K562 (cell line): ENCODE data around the gene ABCC6. TPM values are rescaled to one million over a fixed set of nuclear protein-coding genes. Genes with fewer than 3 reads are reported as not detected.

Experiments
- ATAC-seq: fragments of 200-7000 bp; cut with Tn5 transposase; 3 replicates; pipeline ENCODE4 v1.9.1; 2020; ENCODE audit warnings: moderate library complexity
- BruUV-seq: library from RNA; stranded (reverse); fragments of 400-500 nt; replicated peaks from 2 replicates; lab custom pipeline; 2021; lab: Mats Ljungman, UMichigan
- CTCF ChIA-PET: fragments of 300-600 bp; formaldehyde crosslinking; extraction: SDS; loops from one replicate; lab custom pipeline; 2021; ENCODE audit warnings: low intra/inter-chr PET ratio; lab: Yijun Ruan, JAX
- POLR2A ChIA-PET: fragments of 300-600, 350-650 bp; sonication (Branson Sonifier 250); formaldehyde crosslinking; extraction: SDS; loops from one replicate; lab custom pipeline; 2021; ENCODE audit warnings: antibody characterized with exemption, inconsistent platforms; lab: Yijun Ruan, JAX
- DNase-seq, 4 experiments: peaks; one replicate each; pipeline versions ENCODE4 v3.0.0 to v3.0.0-alpha.2; 2011 to 2018; ENCODE audit warnings: low spot score in 3 of 4, mixed read lengths in 3 of 4; ENCODE audit errors: extremely low read depth in 1 of 4
- FAIRE-seq: peaks from 2 replicates; lab custom pipeline; 2011; peaks lifted over from hg19 to GRCh38; lab: Jason Lieb, UNC
- H2AFZ ChIP-seq: 2 replicates; pipeline ENCODE4 v1.6.0; 2011; ENCODE audit warnings: low read depth, low read length, control low read depth, inconsistent platforms
- H3K27ac ChIP-seq: fragments of 200-600 bp; 3 replicates; pipeline ENCODE4 v1.8.0; 2011; ENCODE audit warnings: low read depth, mild to moderate bottlenecking, control low read depth, inconsistent platforms, low read length, moderate library complexity, mixed read lengths; ENCODE audit errors: extremely low read depth
- H3K27me3 ChIP-seq, 2 experiments: fragments of 300-600 bp in 1 of 2; 2 replicates in 1 of 2; 3 replicates in 1 of 2; pipeline versions ENCODE4 v1.6.0 to v1.8.0; 2011; ENCODE audit warnings: inconsistent platforms in 2 of 2, low read length in 2 of 2, mild to moderate bottlenecking in 1 of 2, mixed read lengths in 1 of 2, moderate library complexity in 1 of 2; ENCODE audit not compliant: control insufficient read depth in 2 of 2, insufficient read depth in 2 of 2
- H3K36me3 ChIP-seq: fragments of 300-600 bp; 3 replicates; pipeline ENCODE4 v1.8.0; 2011; ENCODE audit warnings: mild to moderate bottlenecking, low read length, inconsistent platforms; ENCODE audit not compliant: control insufficient read depth, insufficient read depth
- H3K4me1 ChIP-seq, 2 experiments: fragments of 200-600 bp in 1 of 2; replicated peaks in 1 of 2; 2 replicates in 1 of 2; 3 replicates in 1 of 2; pipeline versions ENCODE4 v1.5.1 to v1.8.0; 2011; ENCODE audit warnings: inconsistent platforms in 2 of 2, low read length in 2 of 2, mild to moderate bottlenecking in 1 of 2, mixed read lengths in 1 of 2, moderate library complexity in 1 of 2; ENCODE audit not compliant: control insufficient read depth in 2 of 2, insufficient read depth in 2 of 2
- H3K4me2 ChIP-seq: 2 replicates; pipeline ENCODE4 v1.6.1; 2011; ENCODE audit warnings: low read length, control low read depth, inconsistent platforms, mixed read lengths; ENCODE audit not compliant: insufficient read depth
- H3K4me3 ChIP-seq: fragments of 200-600 bp; sonication (generic), shearing (Covaris generic); 2 replicates; pipeline ENCODE4 v1.5.1; 2016; ENCODE audit warnings: control low read depth, inconsistent platforms
- H3K79me2 ChIP-seq: fragments of 200-600 bp; 3 replicates; pipeline ENCODE4 v1.8.0; 2011; ENCODE audit warnings: low read length, inconsistent platforms; ENCODE audit not compliant: control insufficient read depth, insufficient read depth
- H3K9ac ChIP-seq, 2 experiments: 2 replicates each; pipeline versions ENCODE4 v1.6.0 to v1.6.1; 2011; ENCODE audit warnings: low read depth in 2 of 2, low read length in 2 of 2, control low read depth in 1 of 2, inconsistent platforms in 1 of 2, mild to moderate bottlenecking in 1 of 2, mixed read lengths in 1 of 2; ENCODE audit not compliant: insufficient read depth in 1 of 2
- H3K9me1 ChIP-seq: one replicate; pipeline ENCODE4 v1.6.0; 2011; ENCODE audit warnings: inconsistent platforms, mild to moderate bottlenecking, low read length, moderate library complexity; ENCODE audit not compliant: control insufficient read depth, insufficient read depth
- H3K9me3 ChIP-seq: replicated peaks from 2 replicates; pipeline ENCODE4 v1.5.1; 2011; ENCODE audit warnings: low read depth, low read length, inconsistent platforms; ENCODE audit not compliant: control insufficient read depth, insufficient read depth
- H4K20me1 ChIP-seq: replicated peaks from 2 replicates; pipeline ENCODE4 v1.6.1; 2011; ENCODE audit warnings: low read length, inconsistent platforms, mixed read lengths; ENCODE audit not compliant: control insufficient read depth, insufficient read depth
- CHCHD3 ChIP-seq: fragments of 250-450 bp; sonication (Bioruptor Pico); IDR thresholded peaks from 2 replicates; pipeline ENCODE4 v2.1.2; 2022; ENCODE audit warnings: mild to moderate bottlenecking
- KAT7 ChIP-seq: sonication (generic); formaldehyde crosslinking; IDR thresholded peaks from 2 replicates; pipeline ENCODE4 v1.8.0; 2022; ENCODE audit warnings: missing genetic modification reagents, mild to moderate bottlenecking, borderline replicate concordance
- NCOA6 ChIP-seq: fragments of 450-650 bp; IDR thresholded peaks from 2 replicates; pipeline ENCODE4 v1.6.1; 2017; ENCODE audit warnings: mild to moderate bottlenecking
- PCBP1 ChIP-seq: fragments of 200-400 bp; formaldehyde crosslinking; IDR thresholded peaks from 2 replicates; pipeline ENCODE4 v1.6.1; 2018; ENCODE audit warnings: mild to moderate bottlenecking, low read depth, low read length; ENCODE audit not compliant: poor library complexity, severe bottlenecking
- PHF8 ChIP-seq: fragments of 200-600 bp; sonication (generic); IDR thresholded peaks from 2 replicates; pipeline ENCODE4 v1.6.1; 2012; ENCODE audit warnings: mixed run types, mild to moderate bottlenecking, inconsistent platforms, low read length, moderate library complexity, borderline replicate concordance
- PTTG1 ChIP-seq: fragments of 450-650 bp; IDR thresholded peaks from 2 replicates; pipeline ENCODE4 v1.6.1; 2016; ENCODE audit warnings: low read depth, mild to moderate bottlenecking, missing genetic modification characterization, missing compliant biosample characterization
- STAT5A ChIP-seq: IDR thresholded peaks from 2 replicates; pipeline ENCODE4 v1.6.1; 2012; ENCODE audit warnings: low read length, inconsistent platforms, borderline replicate concordance
- ZBTB33 ChIP-seq: sonication (generic); formaldehyde crosslinking; IDR thresholded peaks from 2 replicates; pipeline ENCODE4 v1.8.1; 2023; ENCODE audit warnings: mild to moderate bottlenecking, missing genetic modification reagents
- ZNF121 ChIP-seq: sonication (generic); formaldehyde crosslinking; conservative IDR thresholded peaks from 2 replicates; pipeline ENCODE4 v1.8.0; 2022; ENCODE audit warnings: missing genetic modification reagents
- ZNF639 ChIP-seq, 2 experiments: fragments of 200-800 bp in 1 of 2; sonication (Bioruptor generic) in 1 of 2; sonication (generic) in 1 of 2; formaldehyde crosslinking in 1 of 2; IDR thresholded peaks in 1 of 2; conservative IDR thresholded peaks in 1 of 2; 2 replicates each; pipeline versions ENCODE4 v1.5.0 to v1.6.1; 2016 to 2020; ENCODE audit warnings: missing compliant biosample characterization in 1 of 2, missing genetic modification characterization in 1 of 2, missing genetic modification reagents in 1 of 2
- WGBS: fragments of 100-300 bp; shearing (Covaris generic); methylation state at CpG from one replicate; pipeline ENCODE4 v1.1.6; 2016; ENCODE audit warnings: low coverage, mixed read lengths; ENCODE audit not compliant: insufficient coverage; ENCODE audit errors: missing lambda C conversion rate; 5-methylcytosine and 5-hydroxymethylcytosine counted together
- in situ Hi-C: fragments of 300-500 bp; cut with MboI; formaldehyde crosslinking; loops from 4 replicates; pipeline ENCODE4 v1.15.0; 2018; ENCODE audit warnings: inconsistent platforms, mixed read lengths
- intact Hi-C: fragments of 100-400 bp; cut with micrococcal nuclease; formaldehyde crosslinking; loops from 2 replicates; pipeline ENCODE4 v1.14.2; 2022
- polyA plus RNA-seq, 8 experiments: library from polyadenylated mRNA; depleted of rRNA in 4 of 8; stranded (reverse) in 5 of 8; unstranded in 3 of 8; fragments of >200 nt; fragmentation: Nextera tagmentation in 2 of 8; fragmentation: Illumina TruSeq in 1 of 8; extraction: Ambion mirVana in 2 of 8; extraction: Trizol in 1 of 8; gene quantifications; 2 replicates each; pipeline versions ENCODE4 v1.2.1 to v1.2.3, GENCODE V29; 2011 to 2014; ENCODE audit warnings: inconsistent platforms in 1 of 8, missing spikeins in 1 of 8
- total RNA-seq, 7 experiments: library from RNA; depleted of rRNA in 6 of 7; stranded (reverse); fragments of >200 nt in 6 of 7; fragmentation: Illumina TruSeq in 2 of 7; extraction: Trizol in 2 of 7; gene quantifications; 2 replicates each; pipeline versions ENCODE4 v1.2.1 to v1.2.3, GENCODE V29; 2011 to 2021; ENCODE audit warnings: low replicate concordance in 1 of 7

The ABCC6 gene
- total and polyA plus RNA-seq, 9 of the 15 experiments (the other 6 are each of a cell fraction or from before 2014, with no cell fraction given): 0.03 to 0.46 (median 0.07) TPM; not detected in 4

- in situ Hi-C loops (loop anchor here (5.0 kb wide), 1 partner anchor 245 kb away; no protein-coding TSS in a partner anchor), intact Hi-C loops (no loop called here)
- Histone ChIP-seq H3K4me1 (peaks cover 14 to 18% of the 10 kb centered on the region in 2 experiments; a peak in 4 of 5 replicates), H3K27ac (no peak overlapping the region), H3K79me2 (no peaks in the 10 kb centered on the region), H3K9ac (no peak overlapping the region), H3K4me2 (no peak overlapping the region), H4K20me1 (no peaks in the 10 kb centered on the region), H3K4me3 (no peak overlapping the region), H3K27me3 (no peaks in the 10 kb centered on the region), H3K9me3 (peaks cover 18% of the 10 kb centered on the region), H2AFZ (no peak overlapping the region)
- CTCF ChIA-PET: no interaction called here
- POLR2A ChIA-PET: interaction anchor here (0.6 kb wide), 1 partner anchor 234 kb away, joined by 5 read pairs; the partner anchor contains the start of gene CEP20
- ATAC-seq (no peak), FAIRE-seq (no peak), DNase-seq (no peak)
- 94% methylated on average over 12 of the region's 12 CpGs for WGBS
- BruUV-seq: no TSS peak
- TF ChIP-seq ZNF121 (CRISPR knock-in tag) (peak; percentile 78), PTTG1 (tag) (no peak), PCBP1 (no peak), CHCHD3 (CRISPR knock-in tag) (no peak), ZNF639 (CRISPR knock-in tag; conservative IDR thresholded peaks at IDR 0.05 in 1 of 2, IDR thresholded peaks at IDR 0.05 in 1 of 2) (no peak), ZBTB33 (peak; percentile 53; the same call in 1 of the 2 replicates), STAT5A (no peak), PHF8 (no peak), KAT7 (no peak), NCOA6 (no peak)
- TF ChIP-seq, all 486 proteins: peak for 2
- no peaks in the 10 kb centered on the region for H3K9me1 ChIP-seq
- peaks cover 85% of the 10 kb centered on the region for H3K36me3 ChIP-seq
These were observed 101.0 kb downstream of the ABCC6 start for GRCh38 chr16:16122264-16122663.
